Mesendoderm (in vitro differentiated cells): ENCODE results near the gene STRA6.
A peak's percentile ranks its signal among the peaks of the same experiment; 100 is the strongest.

Experiments
- DNase-seq: peaks from one replicate; pipeline ENCODE4 v3.0.0; 2013
- H2AK5ac ChIP-seq: 2 replicates; pipeline ENCODE4 v1.6.1; 2013; ENCODE audit warnings: low read length, inconsistent platforms
- H2BK120ac ChIP-seq: 2 replicates; pipeline ENCODE4 v1.6.1; 2013; ENCODE audit warnings: low read depth, mild to moderate bottlenecking, low read length, moderate library complexity, mixed read lengths
- H2BK15ac ChIP-seq: replicated peaks from 2 replicates; pipeline ENCODE4 v1.6.1; 2013; ENCODE audit warnings: low read depth, mild to moderate bottlenecking, moderate library complexity
- H2BK5ac ChIP-seq: 2 replicates; pipeline ENCODE4 v1.6.1; 2013; ENCODE audit warnings: low read length, inconsistent platforms
- H3K18ac ChIP-seq: 2 replicates; pipeline ENCODE4 v1.6.1; 2013; ENCODE audit warnings: mild to moderate bottlenecking, low read length, mixed read lengths
- H3K23ac ChIP-seq: one replicate; pipeline ENCODE4 v1.6.1; 2013; ENCODE audit warnings: low read length
- H3K27ac ChIP-seq: 2 replicates; pipeline ENCODE4 v1.5.1; 2013; ENCODE audit warnings: low read depth, mild to moderate bottlenecking, inconsistent platforms, low read length, moderate library complexity
- H3K27me3 ChIP-seq: 2 replicates; pipeline ENCODE4 v1.6.1; 2013; ENCODE audit warnings: low read length, control low read depth, mild to moderate bottlenecking, inconsistent platforms; ENCODE audit not compliant: insufficient read depth, poor library complexity
- H3K36me3 ChIP-seq: 2 replicates; pipeline ENCODE4 v1.6.1; 2013; ENCODE audit warnings: low read length, inconsistent platforms; ENCODE audit not compliant: control insufficient read depth, insufficient read depth
- H3K4ac ChIP-seq: one replicate; pipeline ENCODE4 v1.6.1; 2013; ENCODE audit warnings: low read depth, mild to moderate bottlenecking, low read length, moderate library complexity
- H3K4me1 ChIP-seq: 2 replicates; pipeline ENCODE4 v1.6.1; 2013; ENCODE audit warnings: low read depth, low read length, inconsistent platforms; ENCODE audit not compliant: control insufficient read depth
- H3K4me2 ChIP-seq: 2 replicates; pipeline ENCODE4 v1.6.1; 2013; ENCODE audit warnings: low read length
- H3K4me3 ChIP-seq: 2 replicates; pipeline ENCODE4 v1.5.1; 2013; ENCODE audit warnings: mild to moderate bottlenecking, low read length
- H3K56ac ChIP-seq: one replicate; pipeline ENCODE4 v1.6.1; 2013; ENCODE audit warnings: low read length
- H3K79me1 ChIP-seq: 2 replicates; pipeline ENCODE4 v1.6.1; 2013; ENCODE audit warnings: low read length, inconsistent platforms
- H3K79me2 ChIP-seq: 2 replicates; pipeline ENCODE4 v1.6.1; 2013; ENCODE audit warnings: mild to moderate bottlenecking, low read length; ENCODE audit not compliant: control insufficient read depth, insufficient read depth
- H3K9ac ChIP-seq: 2 replicates; pipeline ENCODE4 v1.6.1; 2013; ENCODE audit warnings: low read length, inconsistent platforms
- H4K5ac ChIP-seq: one replicate; pipeline ENCODE4 v1.6.1; 2013; ENCODE audit warnings: low read length
- H4K8ac ChIP-seq: one replicate; pipeline ENCODE4 v1.6.1; 2013; ENCODE audit warnings: low read depth, mild to moderate bottlenecking, control low read depth, low read length, moderate library complexity
- WGBS: extraction: QIAGEN DNeasy Blood & Tissue Kit; methylation state at CpG from one replicate; pipeline ENCODE4 v1.1.7; 2013; ENCODE audit warnings: low lambda C conversion rate, missing lambda C conversion rate; ENCODE audit not compliant: insufficient coverage; ENCODE audit errors: extremely low coverage; 5-methylcytosine and 5-hydroxymethylcytosine counted together

STRA6 gene

DNA sequence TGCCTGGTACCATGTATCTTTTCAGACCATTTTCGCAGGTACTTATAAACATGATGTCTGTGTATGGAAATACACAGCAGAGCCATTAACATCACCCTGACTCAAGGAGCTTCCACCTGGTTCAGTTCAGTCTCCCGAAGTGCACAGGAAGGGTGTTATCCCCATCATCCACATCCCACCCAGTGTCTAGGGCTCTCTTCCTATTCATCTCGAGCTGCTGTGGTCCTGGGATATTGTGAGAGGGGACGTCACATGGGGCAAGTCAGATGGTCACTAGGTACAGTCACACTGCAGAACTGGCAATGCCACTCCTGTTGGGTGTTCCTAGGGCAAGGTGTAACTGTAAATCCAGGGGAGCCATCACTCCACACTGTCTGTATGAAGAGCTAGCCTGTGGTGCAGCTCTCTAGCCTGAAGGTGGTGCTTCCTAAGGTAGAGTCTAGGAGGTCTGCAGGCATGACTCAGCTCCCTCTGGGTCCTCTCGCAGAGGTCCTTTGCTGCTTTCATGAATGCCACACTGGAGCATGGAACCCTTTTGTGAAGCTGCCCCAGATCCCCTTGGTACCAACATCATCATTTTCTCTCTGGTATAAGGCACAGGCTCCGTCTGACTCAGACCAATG, 58.3 kb downstream of the STRA6 start:
- WGBS = no CpG with 5 or more reads among the region's 6 CpGs
- no peak overlapping the region for H2BK120ac ChIP-seq
- H3K36me3 ChIP-seq = no peaks in the 10 kb centered on the region
- H3K27me3 ChIP-seq = no peaks in the 10 kb centered on the region
- H2BK5ac ChIP-seq = no peak overlapping the region
- no peak overlapping the region for H3K9ac ChIP-seq
- no peak overlapping the region for H3K23ac ChIP-seq
- no peak overlapping the region for H3K18ac ChIP-seq
- peak; percentile 89 for DNase-seq
- no peaks in the 10 kb centered on the region for H3K79me2 ChIP-seq
- H3K27ac ChIP-seq = no peak overlapping the region
- no peak overlapping the region for H3K4me2 ChIP-seq
- peak overlapping the region; percentile 46 for H2AK5ac ChIP-seq
- H3K56ac ChIP-seq = no peak overlapping the region
- H3K4me1 ChIP-seq = no peaks in the 10 kb centered on the region
- H3K4me3 ChIP-seq = no peak overlapping the region
- H4K8ac ChIP-seq = no peak overlapping the region
- H4K5ac ChIP-seq = no peak overlapping the region
- no peaks in the 10 kb centered on the region for H3K79me1 ChIP-seq
- no peak overlapping the region for H2BK15ac ChIP-seq
- H3K4ac ChIP-seq = no peak overlapping the region

DNA sequence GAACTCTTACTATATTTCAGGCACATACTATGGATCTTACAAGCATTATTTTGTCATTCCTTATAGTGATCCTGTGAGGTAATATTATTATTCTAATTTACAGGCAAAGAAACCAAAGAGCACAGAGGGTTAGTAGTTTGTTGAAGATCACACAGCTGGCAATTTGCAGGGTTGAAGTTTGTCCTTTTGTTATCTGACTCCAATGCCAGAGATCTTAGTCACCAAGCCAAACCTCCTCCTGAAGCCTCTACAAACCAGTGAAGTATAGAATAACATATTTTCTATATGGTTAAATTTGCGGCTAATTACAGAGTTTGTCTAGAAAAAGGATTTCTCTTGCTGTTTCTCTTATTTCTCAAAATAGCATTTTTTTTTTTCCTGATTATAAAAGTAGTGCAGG, 61.0 kb downstream of the STRA6 start:
- no peak overlapping the region for H3K18ac ChIP-seq
- H3K56ac ChIP-seq = no peak overlapping the region
- H3K23ac ChIP-seq = no peak overlapping the region
- H3K36me3 ChIP-seq = no peaks in the 10 kb centered on the region
- H3K9ac ChIP-seq = no peak overlapping the region
- H3K27ac ChIP-seq = no peak overlapping the region
- H3K79me1 ChIP-seq = no peaks in the 10 kb centered on the region
- no peak overlapping the region for H3K4ac ChIP-seq
- H4K8ac ChIP-seq = no peak overlapping the region
- no peak overlapping the region for H3K4me2 ChIP-seq
- no CpG with 5 or more reads among the region's 1 CpG for WGBS
- DNase-seq = no peak
- peaks cover 3% of the 10 kb centered on the region for H3K4me1 ChIP-seq
- H2BK15ac ChIP-seq = no peak overlapping the region
- H2BK120ac ChIP-seq = no peak overlapping the region
- H3K27me3 ChIP-seq = peaks cover 5% of the 10 kb centered on the region
- no peak overlapping the region for H3K4me3 ChIP-seq
- H2BK5ac ChIP-seq = no peak overlapping the region
- no peak overlapping the region for H4K5ac ChIP-seq
- H2AK5ac ChIP-seq = no peak overlapping the region
- H3K79me2 ChIP-seq = no peaks in the 10 kb centered on the region

DNA sequence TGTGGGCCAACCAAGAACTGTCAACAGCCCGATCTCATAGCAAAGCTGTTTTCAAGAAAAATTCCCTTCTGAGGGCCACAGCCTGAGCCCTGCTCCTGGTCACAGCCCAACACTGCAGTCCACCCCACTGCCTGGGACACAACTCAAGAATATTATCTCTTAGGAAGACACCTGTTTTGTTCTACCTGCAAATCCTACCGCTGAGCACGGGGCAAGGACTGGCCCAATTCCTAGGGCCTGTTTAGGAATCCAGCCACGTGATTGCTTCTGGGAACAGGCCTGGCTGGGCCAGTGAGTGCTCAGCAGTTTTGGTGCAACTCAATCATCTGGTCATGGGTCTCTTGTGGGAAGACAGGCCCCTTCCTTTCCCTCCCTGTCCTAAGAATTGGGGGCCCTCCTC, 63.9 kb downstream of the STRA6 start:
- H4K5ac ChIP-seq = no peak overlapping the region
- H3K4me3 ChIP-seq = no peak overlapping the region
- DNase-seq = no peak
- no peak overlapping the region for H3K4ac ChIP-seq
- no CpG with 5 or more reads among the region's 4 CpGs for WGBS
- no peak overlapping the region for H2BK120ac ChIP-seq
- no peak overlapping the region for H3K56ac ChIP-seq
- no peak overlapping the region for H3K9ac ChIP-seq
- H3K18ac ChIP-seq = no peak overlapping the region
- H3K36me3 ChIP-seq = no peaks in the 10 kb centered on the region
- no peaks in the 10 kb centered on the region for H3K79me2 ChIP-seq
- no peak overlapping the region for H3K4me2 ChIP-seq
- H3K79me1 ChIP-seq = no peaks in the 10 kb centered on the region
- H2BK5ac ChIP-seq = no peak overlapping the region
- H2AK5ac ChIP-seq = no peak overlapping the region
- H3K27ac ChIP-seq = no peak overlapping the region
- H3K4me1 ChIP-seq = peaks cover 5% of the 10 kb centered on the region
- peaks cover 17% of the 10 kb centered on the region for H3K27me3 ChIP-seq
- H4K8ac ChIP-seq = no peak overlapping the region
- no peak overlapping the region for H3K23ac ChIP-seq
- no peak overlapping the region for H2BK15ac ChIP-seq

DNA sequence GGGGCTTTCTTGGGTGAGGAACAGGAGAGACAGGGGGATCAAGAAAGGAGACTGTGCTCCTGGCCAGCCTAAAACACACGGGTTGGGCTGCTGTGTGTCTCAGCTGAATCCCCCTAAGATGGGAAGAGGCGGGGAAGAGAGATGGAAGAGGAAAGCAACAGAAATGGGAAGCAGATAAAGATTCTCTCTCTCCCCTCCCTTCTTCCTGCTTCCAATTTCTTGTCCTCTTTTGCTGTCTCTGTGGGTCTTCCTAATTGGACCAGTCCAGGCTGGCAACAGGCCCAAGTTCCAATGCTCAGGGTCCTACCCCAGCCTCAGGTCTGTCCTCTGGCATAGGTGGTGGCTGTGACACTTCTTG, 65.1 kb downstream of the STRA6 start:
- DNase-seq = no peak
- Histone ChIP-seq H2AK5ac (no peak overlapping the region), H2BK120ac (no peak overlapping the region), H3K27ac (no peak overlapping the region), H3K36me3 (no peaks in the 10 kb centered on the region), H3K79me1 (no peaks in the 10 kb centered on the region), H3K18ac (no peak overlapping the region), H4K8ac (no peak overlapping the region), H3K4me1 (peaks cover 5% of the 10 kb centered on the region), H3K4me3 (no peak overlapping the region), H3K9ac (no peak overlapping the region), H3K4me2 (no peak overlapping the region), H2BK15ac (no peak overlapping the region), H3K23ac (no peak overlapping the region), H3K27me3 (peaks cover 28% of the 10 kb centered on the region), H2BK5ac (no peak overlapping the region), H3K4ac (no peak overlapping the region), H3K56ac (peak overlapping the region; percentile 85), H3K79me2 (no peaks in the 10 kb centered on the region), H4K5ac (no peak overlapping the region)
- WGBS = no CpG with 5 or more reads among the region's 2 CpGs

DNA sequence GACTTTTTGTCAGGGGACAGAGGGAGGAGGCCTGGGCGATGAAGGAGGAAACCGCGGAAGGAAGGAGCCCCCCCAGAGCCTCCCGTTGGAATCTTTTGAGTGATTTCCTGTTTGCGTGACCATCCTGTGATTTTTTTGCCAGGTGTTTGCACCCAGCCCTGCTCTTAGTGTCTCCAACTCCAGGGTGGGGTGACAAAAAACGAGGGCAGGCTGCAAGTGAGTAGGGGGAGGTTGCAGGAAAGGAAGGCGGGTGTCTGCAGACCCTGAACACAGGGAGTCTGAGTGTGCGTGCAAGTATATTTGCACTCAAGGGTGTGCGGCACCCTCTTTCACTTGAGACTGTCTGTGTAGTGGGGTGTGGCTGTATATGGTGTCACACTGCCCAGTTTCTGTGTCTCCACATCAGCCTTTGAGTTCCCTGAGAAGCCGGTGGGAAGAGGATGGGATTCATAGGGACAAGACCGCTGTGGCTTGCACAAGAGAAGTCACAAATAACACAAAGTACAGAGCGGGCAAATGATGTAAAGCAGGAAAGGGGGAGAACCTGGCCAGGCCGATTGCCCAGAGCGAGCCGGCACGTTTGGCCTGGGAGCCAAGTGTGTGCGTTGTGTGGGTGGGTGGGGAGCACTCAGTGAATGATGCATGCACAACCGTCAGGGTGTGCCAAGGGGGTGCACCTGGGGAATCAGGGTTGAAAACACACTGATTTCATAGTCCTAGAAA, 65.6 kb downstream of the STRA6 start:
- Histone ChIP-seq H3K23ac (peak overlapping the region; percentile 85), H3K18ac (no peak overlapping the region), H3K36me3 (no peaks in the 10 kb centered on the region), H3K79me2 (no peaks in the 10 kb centered on the region), H3K4me2 (peak overlapping the region; percentile 64), H3K56ac (peak overlapping the region; percentile 85), H2BK5ac (no peak overlapping the region), H2BK15ac (no peak overlapping the region), H3K27ac (no peak overlapping the region), H3K27me3 (peaks cover 34% of the 10 kb centered on the region), H3K9ac (peak overlapping the region; percentile 58), H4K8ac (no peak overlapping the region), H3K4me3 (no peak overlapping the region), H2BK120ac (no peak overlapping the region), H3K79me1 (no peaks in the 10 kb centered on the region), H4K5ac (no peak overlapping the region), H3K4me1 (peaks cover 5% of the 10 kb centered on the region), H2AK5ac (no peak overlapping the region), H3K4ac (no peak overlapping the region)
- no CpG with 5 or more reads among the region's 18 CpGs for WGBS
- DNase-seq = no peak

DNA sequence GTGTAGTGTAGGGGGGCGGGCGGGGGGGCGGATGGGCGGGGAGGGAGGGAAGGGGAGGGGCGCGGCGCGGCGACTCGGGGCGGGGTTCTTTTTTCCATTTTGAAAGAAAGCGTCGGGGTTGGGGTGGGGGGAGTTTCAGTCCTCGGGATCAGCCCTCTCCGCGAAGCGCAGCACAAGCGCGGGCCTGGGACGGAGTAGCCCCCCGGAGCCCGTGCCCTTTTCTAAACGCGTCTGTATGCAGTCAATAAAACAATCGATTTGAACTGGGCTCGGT, 66.1 kb downstream of the STRA6 start:
- H3K56ac ChIP-seq = peak overlapping the region; percentile 85
- H3K27ac ChIP-seq = no peak overlapping the region
- no peaks in the 10 kb centered on the region for H3K79me1 ChIP-seq
- no peak overlapping the region for H3K4ac ChIP-seq
- H3K18ac ChIP-seq = no peak overlapping the region
- peak overlapping the region; percentile 1 for H2BK120ac ChIP-seq
- peaks cover 39% of the 10 kb centered on the region for H3K27me3 ChIP-seq
- peak overlapping the region; percentile 58 for H3K9ac ChIP-seq
- no peak overlapping the region for H4K5ac ChIP-seq
- no peaks in the 10 kb centered on the region for H3K36me3 ChIP-seq
- no peak overlapping the region for H3K4me3 ChIP-seq
- no peak for DNase-seq
- no peak overlapping the region for H2BK5ac ChIP-seq
- WGBS = no CpG with 5 or more reads among the region's 26 CpGs
- peaks cover 5% of the 10 kb centered on the region for H3K4me1 ChIP-seq
- H4K8ac ChIP-seq = no peak overlapping the region
- H3K23ac ChIP-seq = no peak overlapping the region
- H3K4me2 ChIP-seq = peak overlapping the region; percentile 64
- no peak overlapping the region for H2BK15ac ChIP-seq
- no peak overlapping the region for H2AK5ac ChIP-seq
- H3K79me2 ChIP-seq = no peaks in the 10 kb centered on the region
